ENCODE results near the gene SF3B3.

SF3B3 gene

DNA sequence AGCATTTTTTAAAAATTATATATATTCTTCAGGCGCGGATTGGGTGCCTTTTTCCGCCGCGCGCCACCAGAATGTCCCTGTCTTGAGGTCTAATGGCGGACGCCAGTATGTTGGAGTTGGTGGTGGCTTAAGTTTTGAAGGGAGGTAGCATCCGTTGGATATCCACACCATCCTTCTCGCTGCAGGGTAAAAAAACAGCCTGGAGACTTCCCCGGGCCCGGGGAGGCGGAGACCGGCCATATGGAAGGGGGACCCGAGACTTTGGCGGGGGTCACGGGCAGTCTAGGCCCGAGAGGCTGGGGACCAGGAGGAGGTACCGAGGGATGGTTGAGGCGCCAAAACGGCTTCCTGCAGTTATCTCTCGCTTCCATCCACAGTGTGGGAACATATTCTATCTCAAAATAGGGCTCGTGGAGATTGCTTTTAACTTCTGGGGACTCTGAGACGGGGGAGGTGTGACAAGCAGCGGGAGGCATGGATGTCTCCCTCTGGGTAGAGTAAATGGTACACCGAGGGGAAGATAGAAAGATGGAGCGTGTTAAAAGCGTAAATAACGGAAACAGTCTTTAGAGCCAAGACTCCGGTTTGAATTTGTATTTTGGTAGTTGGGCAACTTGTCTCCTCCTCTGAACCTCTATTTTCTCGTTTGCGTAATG, at the start of gene SF3B3:
TSS of gene SF3B3 (plus strand) at position 74 of the 656 bp plus-strand sequence. CDS start 2,841 bp downstream, outside the sequence.
- peak; percentile 34 for DNase-seq

- no peak for DNase-seq
These were observed 49.1 kb upstream of the SF3B3 start for GRCh38 chr16:70474320-70475053.

DNA sequence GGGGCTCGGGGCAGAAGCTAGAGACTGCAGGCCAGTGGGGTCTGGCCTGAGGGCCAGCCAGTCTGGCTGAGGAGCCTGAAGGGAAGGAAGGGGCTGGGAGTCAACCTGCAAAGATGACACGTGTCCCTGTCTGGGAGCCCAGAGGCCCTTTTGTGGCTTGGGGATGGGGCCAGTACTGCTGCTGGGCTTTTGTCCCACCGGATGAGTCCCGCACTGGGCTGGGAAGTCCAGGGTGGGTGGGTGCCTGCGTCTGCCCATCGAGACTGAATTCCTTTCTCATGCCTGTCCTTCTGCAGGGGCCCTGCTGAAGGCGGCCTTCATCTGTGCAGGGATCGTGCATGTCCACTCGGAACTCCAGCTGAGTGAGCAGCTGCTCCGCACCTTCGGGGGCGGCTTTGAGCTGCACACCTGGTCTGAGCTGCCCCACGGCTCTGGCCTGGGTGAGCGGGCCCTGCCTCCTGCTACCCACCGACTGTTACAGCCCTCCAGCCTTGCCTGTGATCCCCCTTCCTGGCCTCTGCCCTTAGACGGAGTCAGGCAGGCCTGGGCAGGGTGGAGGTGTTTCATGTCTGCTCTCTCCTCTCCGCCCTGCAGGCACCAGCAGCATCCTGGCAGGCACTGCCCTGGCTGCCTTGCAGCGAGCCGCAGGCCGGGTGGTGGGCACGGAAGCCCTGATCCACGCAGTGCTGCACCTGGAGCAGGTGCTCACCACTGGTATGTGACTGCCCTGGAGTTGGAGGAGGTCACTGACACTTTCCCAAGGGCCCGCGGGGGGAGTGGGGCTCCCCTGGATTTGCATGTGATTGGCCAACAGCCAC, 48.4 kb upstream of the SF3B3 start:
- DNase-seq = no peak

DNA sequence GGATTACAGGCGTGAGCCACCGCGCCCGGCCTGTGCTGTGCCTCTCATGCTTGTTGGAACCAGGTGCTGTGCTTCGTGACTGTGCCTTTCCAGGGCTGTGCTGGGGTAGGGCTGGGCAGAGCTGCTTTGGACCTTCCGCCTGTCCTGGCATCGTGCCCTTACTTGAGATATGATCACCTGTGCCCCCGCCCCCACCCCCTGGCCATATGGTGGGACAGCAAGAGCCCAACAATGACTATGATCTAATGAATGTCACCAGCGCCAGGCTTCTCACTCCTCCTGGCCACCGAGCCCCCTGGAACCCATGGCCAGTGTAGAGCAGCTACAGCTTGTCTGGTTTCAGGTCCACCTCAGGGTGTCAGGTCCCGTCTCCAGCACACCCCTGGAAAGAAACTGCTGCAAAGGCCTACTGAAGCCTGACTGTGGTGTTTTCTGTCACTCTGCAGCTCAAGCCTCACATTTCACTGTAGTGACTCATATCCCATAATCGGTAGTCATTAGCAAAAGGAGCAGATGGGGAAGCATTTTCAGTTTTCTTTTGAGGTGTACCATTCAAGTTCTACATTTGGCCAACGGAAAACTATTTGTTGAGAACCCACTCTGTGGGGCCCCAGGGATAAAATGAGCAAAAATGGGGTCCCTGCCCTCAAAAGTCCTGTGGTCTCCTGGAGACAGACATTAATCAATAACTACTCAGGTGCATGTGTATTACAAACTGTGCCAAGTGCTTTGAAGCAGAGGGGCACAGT, 47.2 kb upstream of the SF3B3 start:
- DNase-seq = no peak

GRCh38 chr16:70478169-70478568, 45.4 kb upstream of the SF3B3 start:
- DNase-seq = no peak

DNA sequence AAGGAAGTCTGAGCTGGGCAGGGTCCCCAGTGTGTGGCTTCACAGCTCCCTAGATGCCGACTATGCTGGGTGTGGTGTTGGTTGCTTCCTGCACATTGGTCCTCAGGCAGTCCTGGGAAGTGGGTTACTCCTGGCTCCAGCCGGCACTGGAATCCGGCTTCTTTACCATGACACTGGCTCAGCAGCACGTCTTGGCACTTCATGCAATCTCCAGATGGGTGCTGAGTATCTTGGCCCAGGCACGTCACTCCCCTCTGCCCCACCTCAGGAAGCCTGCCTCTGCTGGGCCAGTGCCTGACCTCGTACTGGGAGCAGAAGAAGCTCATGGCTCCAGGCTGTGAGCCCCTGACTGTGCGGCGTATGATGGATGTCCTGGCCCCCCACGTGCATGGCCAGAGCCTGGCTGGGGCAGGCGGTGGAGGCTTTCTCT, 44.7 kb upstream of the SF3B3 start:
- no peak for DNase-seq

DNA sequence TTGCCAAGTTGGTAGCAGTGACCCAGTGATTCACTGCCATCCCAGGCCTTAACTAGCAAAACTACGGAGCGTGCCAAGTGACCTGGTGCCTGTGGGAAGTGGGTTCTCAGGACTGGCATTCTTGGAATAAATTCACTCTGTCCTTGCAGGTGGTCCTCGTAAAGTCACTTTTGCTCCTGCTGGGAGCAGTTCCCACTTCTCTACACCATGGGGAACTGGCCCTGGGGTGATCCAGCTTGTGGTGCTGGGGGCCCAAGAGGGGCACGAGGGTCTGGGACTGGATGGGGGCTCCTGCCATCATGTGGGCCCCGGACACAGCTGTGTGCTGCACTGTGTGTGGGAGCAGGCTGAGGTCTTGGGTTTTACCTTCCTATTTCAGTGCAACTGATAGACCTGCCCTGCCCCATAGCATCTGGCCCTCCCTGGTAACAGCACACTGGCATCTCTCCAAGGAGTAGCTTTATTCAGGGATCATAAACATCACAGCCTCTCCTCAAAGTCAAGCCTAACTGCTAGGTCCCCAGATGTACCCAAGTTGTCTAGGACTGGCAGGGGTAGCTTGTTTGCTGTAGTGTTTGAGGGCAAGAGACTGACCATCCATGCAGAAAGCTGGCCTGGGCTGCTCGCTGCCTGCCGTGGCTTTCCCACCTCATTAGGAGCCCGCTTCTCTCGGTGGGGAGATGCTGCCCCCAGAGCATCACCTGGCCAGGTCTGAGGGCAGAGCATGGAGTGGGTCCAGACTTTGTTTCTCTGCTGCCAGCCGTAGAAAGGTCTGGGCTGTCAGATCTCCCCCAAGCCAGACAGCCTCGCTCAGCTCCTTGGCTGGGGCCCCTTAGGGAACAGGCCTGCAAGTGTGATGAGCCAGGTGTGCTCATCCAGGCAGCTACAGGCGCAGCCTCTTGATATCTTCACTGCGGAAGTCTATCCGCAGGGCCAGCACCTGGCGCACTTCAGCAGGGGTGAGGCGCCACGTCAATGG, 43.2 kb upstream of the SF3B3 start:
- no peak for DNase-seq

DNA sequence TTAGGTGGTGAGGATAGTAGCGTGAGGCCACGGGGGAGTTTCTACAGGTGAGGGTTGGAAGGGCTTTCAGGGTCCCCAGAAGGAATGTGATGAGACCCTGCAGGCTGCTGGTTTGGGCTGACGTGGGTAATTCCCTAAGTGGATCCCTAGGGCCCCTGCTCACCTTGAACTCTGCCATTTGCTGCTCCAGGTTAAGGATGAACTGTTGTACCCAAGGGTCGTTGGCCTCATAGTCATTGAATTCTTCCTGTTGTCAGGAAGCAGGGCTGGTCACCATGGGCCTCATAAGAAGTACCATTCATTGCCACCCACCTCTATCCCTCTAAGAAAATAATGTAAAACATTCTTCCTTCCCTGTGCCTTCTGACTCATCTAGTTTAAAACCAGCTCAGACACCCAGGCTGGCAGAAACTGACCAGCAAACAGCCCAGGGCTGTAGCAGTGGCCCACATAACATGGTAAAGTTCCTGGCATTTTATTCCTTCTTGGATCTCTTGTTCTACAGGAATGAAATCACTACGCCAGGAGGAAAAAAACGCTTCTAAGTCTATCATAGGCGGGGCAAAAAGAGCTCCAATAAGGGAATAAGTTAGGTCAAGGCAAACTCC, 41.6 kb upstream of the SF3B3 start:
- no peak for DNase-seq

DNA sequence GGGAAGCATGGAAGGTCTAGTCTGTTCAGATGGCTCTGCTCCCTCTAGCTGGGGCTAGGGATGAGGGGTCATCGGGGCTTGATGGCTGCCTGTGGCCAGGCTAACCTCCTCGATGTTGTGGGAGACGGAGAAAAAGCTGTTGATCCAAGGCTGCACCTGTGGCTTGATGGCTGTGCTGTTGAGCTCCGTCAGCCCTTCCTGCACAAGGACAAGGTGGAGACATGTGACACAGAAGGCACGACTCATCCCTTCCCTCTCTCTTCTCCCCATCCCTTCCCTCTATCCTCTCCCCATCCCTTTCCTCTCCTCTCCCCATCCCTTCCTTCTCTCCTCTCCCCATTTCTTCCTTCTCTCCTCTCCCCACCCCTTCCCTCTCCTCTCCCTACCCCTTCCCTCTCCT, 41.0 kb upstream of the SF3B3 start:
- no peak for DNase-seq

DNA sequence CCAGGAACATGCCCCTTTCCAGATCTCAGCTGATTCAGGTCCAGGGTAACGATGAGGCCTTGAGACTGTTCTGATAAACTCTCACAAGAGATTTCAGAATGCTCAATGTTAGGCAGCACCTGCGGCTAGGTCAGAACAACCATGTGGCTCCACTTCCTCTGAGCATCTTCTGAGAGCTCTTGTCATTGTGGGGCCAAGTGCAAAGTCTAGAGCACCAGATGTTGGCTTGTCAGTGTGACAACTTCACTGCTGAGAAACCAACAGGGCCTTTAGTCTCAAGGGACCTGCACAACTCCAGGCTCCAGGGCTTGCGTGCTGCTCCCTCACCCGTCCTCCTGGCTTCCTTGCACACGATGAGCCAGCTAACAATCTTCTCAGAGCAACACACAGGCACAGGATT, 40.2 kb upstream of the SF3B3 start:
- DNase-seq = no peak

GRCh38 chr16:70484867-70485266, 38.7 kb upstream of the SF3B3 start:
- DNase-seq = no peak

DNA sequence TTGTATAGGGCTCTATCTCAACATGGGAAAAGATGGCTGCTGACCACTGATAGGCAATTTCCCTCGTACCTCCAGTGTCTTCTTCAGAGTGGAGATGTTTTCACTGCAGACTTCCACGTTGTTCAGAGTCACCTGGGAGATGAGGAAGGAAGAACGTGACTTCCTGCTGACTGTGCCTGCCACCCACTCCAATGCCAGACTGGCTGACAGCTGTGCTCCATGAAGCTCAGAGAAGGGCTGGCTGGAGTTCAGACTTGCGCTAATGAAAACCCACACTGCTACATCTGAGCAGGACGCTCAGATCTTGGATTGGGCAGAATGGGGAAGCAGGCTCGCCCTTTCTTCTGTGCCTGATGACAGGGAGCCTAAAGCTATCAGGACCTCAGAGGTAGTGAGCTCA, 33.4 kb upstream of the SF3B3 start:
- peak; percentile 14 for DNase-seq

- no peak for DNase-seq
These were observed 29.8 kb upstream of the SF3B3 start for GRCh38 chr16:70493802-70494201.

DNA sequence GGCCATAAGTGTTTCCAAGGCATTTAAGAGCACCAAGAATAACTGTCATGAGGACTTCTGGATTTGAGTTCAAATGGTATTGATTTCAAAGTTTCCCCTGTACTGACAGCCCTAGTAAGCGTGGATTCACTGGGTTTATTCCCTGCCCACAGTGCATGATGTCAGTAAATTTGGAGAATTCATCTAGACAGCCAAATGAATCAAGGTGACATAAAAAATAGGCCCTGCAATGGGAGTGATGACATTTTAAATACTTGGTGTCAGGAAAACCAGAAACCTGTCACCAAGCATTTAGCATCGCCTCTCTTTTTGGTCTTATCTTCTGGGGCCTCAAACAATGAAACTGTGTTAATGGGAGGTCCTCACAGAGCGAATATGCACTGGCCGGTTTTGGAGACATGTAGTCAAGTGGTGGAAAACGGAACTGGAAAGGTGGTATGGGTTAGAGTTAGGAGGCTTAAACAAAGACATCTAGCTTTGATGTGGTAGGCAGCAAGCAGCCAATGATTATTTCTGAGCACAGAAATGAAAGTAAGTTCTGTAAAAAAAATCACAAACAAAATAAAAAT, 29.3 kb upstream of the SF3B3 start:
- DNase-seq = no peak

GRCh38 chr16:70494777-70495176, 28.8 kb upstream of the SF3B3 start:
- no peak for DNase-seq

DNA sequence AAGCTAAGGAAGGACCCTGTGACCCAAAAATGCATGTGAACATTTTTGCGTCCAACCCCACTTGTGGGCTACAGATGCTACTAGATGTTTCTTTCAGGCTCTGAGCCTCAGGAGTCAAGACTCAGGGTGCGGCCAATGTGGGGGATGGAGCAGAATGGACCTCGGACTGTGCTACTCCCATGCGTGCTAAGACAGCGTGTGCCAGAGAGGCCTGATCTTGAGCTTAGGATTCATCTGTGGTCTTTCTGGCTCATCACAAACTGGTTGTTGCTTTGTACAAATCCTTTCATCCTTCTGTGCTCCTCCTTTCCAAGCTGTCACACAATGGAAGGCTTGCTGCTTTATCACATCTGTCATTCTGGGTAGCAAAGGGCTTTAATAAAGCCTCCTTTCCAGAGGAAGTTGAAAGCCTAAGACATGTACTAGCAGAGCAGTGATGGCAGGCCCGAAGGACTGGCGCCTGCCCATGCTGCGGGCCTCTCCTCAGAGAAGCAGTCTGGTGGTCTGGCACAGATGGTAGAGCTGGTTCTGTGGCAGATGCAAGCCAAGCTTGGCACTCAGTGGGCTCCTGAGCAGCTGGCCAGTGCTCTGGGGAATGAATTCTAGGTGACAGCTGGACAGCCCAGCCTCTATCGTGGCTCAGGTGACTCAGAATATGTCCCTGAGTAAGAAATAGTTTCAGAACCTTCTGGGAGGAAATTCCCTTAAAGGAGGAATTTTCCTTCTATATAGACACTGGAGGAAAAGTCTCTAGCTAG, 28.0 kb upstream of the SF3B3 start:
- DNase-seq = no peak

DNA sequence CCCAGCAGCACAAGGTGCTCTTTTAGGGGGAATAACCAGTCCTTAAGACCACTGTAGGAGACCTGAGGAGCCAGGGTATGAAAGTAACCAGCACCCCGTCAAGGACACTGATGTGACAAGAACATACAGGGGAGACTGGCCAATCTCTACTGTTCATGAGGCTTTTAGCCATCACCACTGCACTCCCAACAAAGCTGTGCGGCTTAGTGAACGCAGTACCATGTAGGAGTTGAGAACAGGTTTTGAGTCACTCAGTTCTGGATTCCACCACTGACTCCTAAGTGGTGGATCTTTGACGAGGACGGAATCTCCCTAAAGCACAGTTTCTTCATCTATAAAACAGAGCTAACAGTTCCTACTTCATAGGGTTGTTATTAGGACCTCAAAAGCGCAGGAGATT, 27.1 kb upstream of the SF3B3 start:
- DNase-seq = no peak

DNA sequence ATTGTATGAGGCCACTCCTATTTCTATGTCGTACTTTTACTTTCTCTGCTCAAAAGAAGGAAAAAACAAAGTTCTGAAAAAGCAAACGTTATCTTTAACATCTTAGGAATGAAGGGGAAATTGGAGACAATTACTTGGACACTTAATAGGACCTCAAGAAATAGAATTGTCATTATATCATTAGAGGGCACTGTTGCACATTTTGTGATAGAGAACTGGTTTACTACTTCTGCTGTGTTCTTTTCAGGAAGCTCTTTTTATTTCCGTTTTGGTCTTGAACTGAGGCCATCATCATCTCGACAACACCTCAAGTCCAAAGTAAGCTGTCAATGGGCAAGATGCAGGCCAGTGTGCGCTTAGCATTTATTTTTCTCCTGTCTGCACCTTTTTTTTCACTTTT, 14.9 kb upstream of the SF3B3 start:
- no peak for DNase-seq

DNA sequence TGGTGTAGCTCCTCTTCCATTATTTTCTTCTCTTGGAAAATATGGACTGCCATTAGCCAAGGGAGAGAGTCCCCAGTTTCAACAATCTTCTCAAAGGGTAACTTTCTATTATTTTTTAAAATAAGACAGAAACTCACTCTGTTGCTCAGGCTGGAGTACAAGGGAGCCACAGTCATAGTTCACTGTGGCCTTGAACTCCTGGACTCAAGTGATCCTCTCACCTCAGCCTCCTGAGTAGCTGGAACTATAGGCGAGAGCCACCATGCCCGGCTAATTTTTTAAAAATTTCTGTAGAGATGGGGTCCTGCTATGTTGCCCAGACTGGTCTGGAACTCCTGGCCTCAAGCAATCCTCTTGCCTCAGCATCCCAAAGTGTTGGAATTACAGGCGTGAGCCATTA, 13.4 kb upstream of the SF3B3 start:
- no peak for DNase-seq

DNA sequence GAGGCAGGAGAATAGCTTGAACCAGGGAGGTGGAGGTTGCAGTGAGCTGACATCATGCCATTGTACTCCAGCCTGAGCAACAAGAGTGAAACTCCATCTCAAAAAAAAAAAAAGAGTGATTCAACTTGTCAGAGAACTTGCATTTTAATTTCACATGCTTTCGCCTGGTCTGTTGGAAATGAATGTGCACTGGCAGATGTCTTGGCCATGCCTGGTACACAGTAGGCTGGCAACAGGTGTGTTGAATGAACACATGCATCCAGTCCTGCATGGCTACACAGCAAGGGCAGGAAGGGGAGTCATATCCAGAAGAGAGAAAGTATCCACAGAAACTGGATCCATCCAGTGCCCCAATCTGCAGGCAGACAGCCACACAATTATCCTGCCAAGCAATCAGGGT, 11.8 kb upstream of the SF3B3 start:
- DNase-seq = no peak

All from GDM1 (cell line).